ENCODE measurements around the gene TPRA1. TPM values are rescaled to one million over a fixed set of nuclear protein-coding genes. Genes with fewer than 3 reads are reported as not detected.

TPRA1 gene
- total and polyA plus RNA-seq, 7 experiments from 2014 or later: 13.6 to 33.8 (median 24.5) TPM

DNA sequence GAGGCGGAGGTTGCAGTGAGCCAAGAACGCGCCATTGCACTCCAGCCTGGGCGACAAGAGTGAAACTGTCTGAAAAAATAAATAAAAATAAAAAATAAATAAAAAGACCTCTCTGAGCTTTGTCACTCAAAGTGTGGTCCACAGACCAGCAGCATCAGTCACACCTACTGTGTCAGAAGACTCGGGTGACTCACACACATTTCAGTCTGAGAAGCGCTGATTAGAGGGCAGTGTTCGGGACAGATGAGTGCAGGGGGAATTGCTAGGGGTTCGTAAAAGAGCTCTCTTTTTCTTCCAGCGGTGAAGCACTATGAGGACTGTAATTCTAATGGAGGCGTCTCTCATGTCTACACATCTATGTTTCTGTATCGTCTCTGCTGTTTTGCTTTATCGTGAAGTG, 44.1 kb upstream of the TPRA1 start:
- Histone ChIP-seq H3K36me3 (ENCODE audit: control insufficient read depth in 2 of 3, insufficient read depth in 3 of 3, low read length in 3 of 3) (no peaks in the 10 kb centered on the region), H3K9me3 (ENCODE audit: control insufficient read depth in 2 of 3, low read length in 3 of 3) (no peaks in the 10 kb centered on the region), H3K27ac (ENCODE audit: low read depth, low read length) (no peak overlapping the region), H3K4me1 (ENCODE audit: control insufficient read depth in 2 of 2, insufficient read depth in 2 of 2, low read length in 2 of 2) (peaks cover 10 to 17% of the 10 kb centered on the region in 2 donors), H3K27me3 (ENCODE audit: control insufficient read depth in 2 of 2, insufficient read depth in 2 of 2, low read length in 2 of 2) (peaks cover 0 to 3% of the 10 kb centered on the region in 2 donors), H3K4me3 (ENCODE audit: low read length) (no peak overlapping the region)
- CTCF ChIA-PET: interaction anchor here (0.6 kb wide), 1 partner anchor 36 kb away, joined by 3 read pairs; the partner anchor contains the start of gene MCM2
- peaks cover 17 to 28% (median 24%) of the 10 kb centered on the region in 7 donors for H3K4me1 Mint-ChIP-seq
- no peak for DNase-seq
- peaks cover 17 to 34% (median 27%) of the 10 kb centered on the region in 5 donors for H3K27me3 Mint-ChIP-seq
- no peak for ATAC-seq
- H3K27ac Mint-ChIP-seq: no peak overlapping the region
- H3K4me3 Mint-ChIP-seq: no peak overlapping the region
- POLR2A ChIA-PET: no interaction called here
- intact Hi-C loops (cut with micrococcal nuclease): loop anchor here in 1 of 2 donors (5.0 kb wide), 1 partner anchor 57 kb away; no protein-coding TSS in a partner anchor
- no peaks in the 10 kb centered on the region for H3K9me3 Mint-ChIP-seq
- H3K36me3 Mint-ChIP-seq: peaks cover 0 to 7% (median 0%) of the 10 kb centered on the region in 5 donors

DNA sequence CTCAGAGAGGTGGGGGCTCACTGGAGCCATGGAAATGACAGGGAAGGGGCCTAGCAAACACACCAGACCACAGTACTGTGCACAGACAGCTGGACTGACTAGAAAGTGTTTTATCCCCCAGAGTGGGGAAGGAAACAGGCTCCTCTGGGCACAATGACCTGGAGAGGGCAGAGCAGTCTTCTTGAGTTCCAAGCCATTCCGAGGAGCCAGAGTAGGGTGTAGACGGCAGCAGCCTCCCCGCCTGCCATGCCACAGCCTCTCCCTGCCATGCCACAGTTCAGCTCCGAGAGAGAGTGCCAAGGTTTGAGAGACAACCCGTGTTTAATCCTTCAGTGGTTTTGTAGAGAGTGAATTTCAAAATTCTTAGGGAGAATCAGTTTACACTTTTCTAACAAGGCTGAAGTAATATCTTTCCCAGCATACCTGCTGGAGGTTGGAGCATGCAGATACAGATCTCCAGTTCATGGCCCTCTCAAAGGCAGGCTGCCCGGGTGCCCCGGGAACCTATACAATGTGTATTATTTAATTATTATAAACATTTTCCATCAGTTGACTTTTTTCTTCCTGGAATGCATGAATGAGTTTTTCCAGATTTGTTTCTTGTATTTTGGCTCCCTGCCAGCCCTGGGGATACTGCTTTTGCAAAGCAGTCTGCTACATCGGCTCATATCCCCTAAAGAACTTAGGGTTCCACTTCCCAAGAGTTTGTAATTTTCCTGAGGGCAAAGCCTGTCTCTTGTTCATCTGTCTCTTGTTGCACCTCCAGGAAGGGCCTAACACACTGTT, 41.7 kb upstream of the TPRA1 start:
- Mint-ChIP-seq H3K27me3 (peaks cover 17 to 52% (median 32%) of the 10 kb centered on the region in 5 donors), H3K27ac (no peak overlapping the region), H3K9me3 (no peaks in the 10 kb centered on the region), H3K4me1 (peaks cover 15 to 36% (median 26%) of the 10 kb centered on the region in 7 donors), H3K36me3 (peaks cover 0 to 11% (median 0%) of the 10 kb centered on the region in 5 donors), H3K4me3 (no peak overlapping the region)
- H3K9me3 ChIP-seq (ENCODE audit: control insufficient read depth in 2 of 3, low read length in 3 of 3): no peaks in the 10 kb centered on the region
- intact Hi-C loops (cut with micrococcal nuclease): no loop called here
- no peak overlapping the region for H3K27ac ChIP-seq (ENCODE audit: low read depth, low read length)
- no peak for DNase-seq
- CTCF ChIA-PET: interaction anchor here (1.4 kb wide), 1 partner anchor 57 kb away, joined by 5 read pairs; no protein-coding TSS in a partner anchor
- peaks cover 0 to 3% of the 10 kb centered on the region in 2 donors for H3K27me3 ChIP-seq (ENCODE audit: control insufficient read depth in 2 of 2, insufficient read depth in 2 of 2, low read length in 2 of 2)
- H3K4me1 ChIP-seq (ENCODE audit: control insufficient read depth in 2 of 2, insufficient read depth in 2 of 2, low read length in 2 of 2): peaks cover 11% of the 10 kb centered on the region in 2 donors
- no peak for ATAC-seq
- H3K36me3 ChIP-seq (ENCODE audit: control insufficient read depth in 2 of 3, insufficient read depth in 3 of 3, low read length in 3 of 3): no peaks in the 10 kb centered on the region
- POLR2A ChIA-PET: no interaction called here
- H3K4me3 ChIP-seq (ENCODE audit: low read length): no peak overlapping the region

DNA sequence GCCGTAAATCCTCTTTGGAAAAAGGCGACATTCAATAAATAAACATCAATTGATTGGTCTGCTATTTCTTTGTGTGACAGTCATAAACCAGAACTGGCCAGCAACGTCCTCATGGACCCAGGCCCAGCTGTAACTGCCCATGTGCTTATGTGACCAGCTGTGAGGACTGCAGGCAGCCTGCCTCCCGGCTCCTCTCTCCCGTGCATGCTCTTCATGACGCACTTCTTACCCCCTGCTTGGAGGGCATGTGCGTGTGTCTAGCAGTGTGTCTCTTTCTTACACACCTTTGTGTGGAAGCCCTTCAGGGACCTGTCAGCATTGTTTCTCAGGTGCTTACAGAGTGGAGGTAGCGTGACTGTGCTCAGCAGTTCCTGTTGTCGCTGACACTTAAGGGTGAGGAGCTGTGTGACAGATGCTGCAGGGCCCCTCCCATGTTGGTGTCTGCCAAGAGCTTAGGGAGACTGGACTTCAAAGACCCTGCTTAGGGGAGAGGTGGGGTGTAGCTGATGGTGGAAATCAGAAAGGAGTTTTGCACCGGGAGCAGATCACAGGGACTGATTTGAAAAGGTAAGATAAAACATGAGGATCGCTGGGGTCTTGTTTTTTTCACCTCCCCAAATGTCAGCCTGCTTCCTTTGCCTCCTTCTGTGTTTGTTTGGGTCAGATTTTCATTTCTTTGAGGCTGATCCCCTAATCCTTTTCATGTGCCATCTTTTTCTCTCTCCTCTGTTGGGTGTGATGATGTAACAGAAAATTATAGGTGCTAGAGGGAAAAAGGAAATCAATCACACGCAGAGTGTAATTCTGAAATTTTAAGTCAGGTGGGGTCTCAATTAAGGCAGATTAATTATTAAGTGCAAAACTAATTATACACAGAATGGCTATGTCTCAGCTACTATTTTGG, 40.5 kb upstream of the TPRA1 start:
- Mint-ChIP-seq H3K27me3 (peaks cover 17 to 61% (median 32%) of the 10 kb centered on the region in 5 donors), H3K36me3 (peaks cover 0 to 11% (median 0%) of the 10 kb centered on the region in 5 donors), H3K27ac (peak overlapping the region in 1 of 9 donors; percentile 53), H3K4me1 (peaks cover 12 to 37% (median 27%) of the 10 kb centered on the region in 7 donors), H3K4me3 (peak overlapping the region; percentile 9 to 99 (median 54)), H3K9me3 (no peaks in the 10 kb centered on the region)
- no peak overlapping the region for H3K27ac ChIP-seq (ENCODE audit: low read depth, low read length)
- H3K9me3 ChIP-seq (ENCODE audit: control insufficient read depth in 2 of 3, low read length in 3 of 3): no peaks in the 10 kb centered on the region
- ChIA-PET CTCF (interaction anchor here (1.4 kb wide), 1 partner anchor 56 kb away, joined by 5 read pairs; no protein-coding TSS in a partner anchor), POLR2A (interaction anchor here (0.7 to 0.9 kb wide), 2 partner anchors 41 to 148 kb away, joined by 3 read pairs; no protein-coding TSS in a partner anchor)
- DNase-seq (no peak), ATAC-seq (no peak)
- intact Hi-C loops (cut with micrococcal nuclease): loop anchor here in 1 of 2 donors (2.0 kb wide), 1 partner anchor 42 kb away; the partner anchor contains the start of gene ABTB1
- H3K36me3 ChIP-seq (ENCODE audit: control insufficient read depth in 2 of 3, insufficient read depth in 3 of 3, low read length in 3 of 3): no peaks in the 10 kb centered on the region
- H3K4me3 ChIP-seq (ENCODE audit: low read length): no peak overlapping the region
- H3K27me3 ChIP-seq (ENCODE audit: control insufficient read depth in 2 of 2, insufficient read depth in 2 of 2, low read length in 2 of 2): peaks cover 0 to 3% of the 10 kb centered on the region in 2 donors
- peaks cover 10 to 15% of the 10 kb centered on the region in 2 donors for H3K4me1 ChIP-seq (ENCODE audit: control insufficient read depth in 2 of 2, insufficient read depth in 2 of 2, low read length in 2 of 2)

DNA sequence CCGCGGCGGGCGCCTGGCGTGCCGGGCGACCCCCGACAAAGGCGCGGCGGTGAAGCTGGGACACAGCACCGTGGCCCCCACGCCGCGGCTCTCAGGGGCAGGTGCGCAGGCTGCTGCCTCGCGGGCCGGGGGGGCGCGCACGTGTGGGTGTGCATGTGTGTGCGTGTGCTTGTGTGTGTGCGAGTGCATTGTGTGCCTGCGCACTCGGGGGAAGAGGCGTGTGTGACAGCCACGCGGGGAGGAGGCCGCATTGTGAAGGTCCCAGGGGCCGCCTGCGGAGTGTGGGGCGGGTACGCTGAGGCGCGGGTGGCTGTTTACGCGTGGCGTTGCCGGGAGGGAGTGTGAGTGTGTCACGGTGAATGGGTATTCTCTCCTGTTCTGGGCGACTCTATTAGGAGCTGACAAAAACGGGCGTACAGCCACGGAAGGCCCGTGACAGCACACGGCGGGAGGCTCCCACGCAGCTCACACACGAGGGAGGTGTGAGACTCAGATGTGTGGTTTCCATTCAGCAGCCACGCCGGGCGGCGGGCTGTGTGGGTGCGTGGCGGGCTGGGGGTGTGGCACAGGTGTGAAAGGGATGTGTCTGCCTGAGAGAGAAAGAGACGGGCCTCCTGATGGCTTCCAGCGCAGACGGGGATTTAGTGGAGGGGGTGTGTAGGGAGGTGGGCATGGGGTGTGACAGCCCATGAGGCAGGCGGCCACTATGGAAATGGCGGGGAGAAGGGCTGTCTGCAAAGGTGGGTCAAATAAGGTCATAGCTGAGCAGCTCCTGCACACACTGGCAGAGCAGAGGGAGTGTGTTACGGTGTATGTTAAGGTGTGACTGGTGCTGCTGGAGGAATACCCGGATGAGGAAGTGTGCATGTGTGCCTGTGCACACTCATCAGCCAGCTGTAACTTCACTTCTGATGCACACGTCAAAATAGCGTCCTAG, 39.2 kb upstream of the TPRA1 start:
- Histone ChIP-seq H3K4me1 (ENCODE audit: control insufficient read depth in 2 of 2, insufficient read depth in 2 of 2, low read length in 2 of 2) (peaks cover 10 to 15% of the 10 kb centered on the region in 2 donors), H3K36me3 (ENCODE audit: control insufficient read depth in 2 of 3, insufficient read depth in 3 of 3, low read length in 3 of 3) (no peaks in the 10 kb centered on the region), H3K27ac (ENCODE audit: low read depth, low read length) (no peak overlapping the region), H3K9me3 (ENCODE audit: control insufficient read depth in 2 of 3, low read length in 3 of 3) (no peaks in the 10 kb centered on the region), H3K27me3 (ENCODE audit: control insufficient read depth in 2 of 2, insufficient read depth in 2 of 2, low read length in 2 of 2) (peaks cover 0 to 3% of the 10 kb centered on the region in 2 donors), H3K4me3 (ENCODE audit: low read length) (peak overlapping the region; percentile 62)
- Mint-ChIP-seq H3K4me1 (peaks cover 11 to 37% (median 27%) of the 10 kb centered on the region in 7 donors), H3K4me3 (peak overlapping the region; percentile 85 to 99 (median 89)), H3K27ac (peak overlapping the region; percentile 36 to 86 (median 66)), H3K9me3 (no peaks in the 10 kb centered on the region), H3K36me3 (peaks cover 0 to 11% (median 0%) of the 10 kb centered on the region in 5 donors), H3K27me3 (peaks cover 12 to 63% (median 32%) of the 10 kb centered on the region in 5 donors)
- ChIA-PET POLR2A (interaction anchor here (2.3 kb wide), 1 partner anchor 31 kb away, joined by 16 read pairs; the partner anchor contains the start of gene MCM2), CTCF (interaction anchor here (1.3 kb wide), 1 partner anchor 55 kb away, joined by 3 read pairs; no protein-coding TSS in a partner anchor)
- intact Hi-C loops (cut with micrococcal nuclease): loop anchor here (1.0 to 2.0 kb wide), 5 partner anchors 8 to 43 kb away; partner anchors contain the start of genes ABTB1 (in 2 of the 2), MCM2 (in 2 of the 2) and TPRA1 (in 1 of the 2)
- peak; percentile 25 to 51 (median 38) for DNase-seq
- peak; percentile 60 for ATAC-seq

DNA sequence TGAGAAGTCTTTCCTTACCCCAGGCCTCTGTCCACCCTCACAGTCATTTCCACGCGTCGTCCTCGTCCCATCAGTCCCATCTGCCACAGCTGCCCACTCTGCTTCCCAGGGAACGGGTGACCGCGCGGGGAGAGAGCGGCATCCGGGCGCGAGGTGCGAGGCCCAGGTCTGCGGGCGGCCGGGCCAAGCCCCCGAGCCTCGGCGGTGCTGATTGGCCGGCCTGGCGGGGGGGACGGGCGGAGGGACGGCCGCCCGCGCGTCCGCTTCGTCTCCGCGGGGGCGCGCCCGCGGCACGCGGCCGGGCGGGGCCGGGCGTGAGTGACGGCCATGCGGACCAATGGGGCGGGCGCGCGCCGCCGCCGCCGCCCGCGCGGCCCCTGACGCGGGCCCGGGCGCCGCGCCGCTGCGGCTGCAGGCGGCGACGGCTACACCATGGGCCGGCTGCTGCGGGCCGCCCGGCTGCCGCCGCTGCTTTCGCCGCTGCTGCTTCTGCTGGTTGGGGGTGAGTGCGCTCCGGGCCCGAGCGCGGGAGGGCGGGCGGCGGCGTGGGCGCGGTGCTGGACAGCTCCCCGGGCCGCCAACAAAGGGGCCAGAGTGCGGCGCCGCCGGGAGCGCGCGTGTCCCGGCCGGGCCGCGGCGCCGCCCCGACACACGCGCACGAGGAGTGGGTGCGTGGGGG, 38.4 kb upstream of the TPRA1 start, which contains the start of gene PODXL2:
PODXL2 (plus strand) TSS at position 398 of the 679 bp plus-strand sequence; CDS start at position 433, 35 bp downstream.
- Mint-ChIP-seq H3K4me1 (peaks cover 11 to 37% (median 27%) of the 10 kb centered on the region in 7 donors), H3K4me3 (peak within 1 kb of the TSS; percentile 86 to 99 (median 90)), H3K27ac (peak within 1 kb of the TSS; percentile 36 to 86 (median 72)), H3K27me3 (peaks cover 12 to 63% (median 32%) of the 10 kb centered on the region in 5 donors), H3K9me3 (no peaks in the 10 kb centered on the region), H3K36me3 (peaks cover 0 to 11% (median 0%) of the 10 kb centered on the region in 5 donors)
- H3K27me3 ChIP-seq (ENCODE audit: control insufficient read depth in 2 of 2, insufficient read depth in 2 of 2, low read length in 2 of 2): peaks cover 0 to 3% of the 10 kb centered on the region in 2 donors
- peak in 8 of 9 donors; percentile 8 to 64 (median 27) for DNase-seq
- H3K9me3 ChIP-seq (ENCODE audit: control insufficient read depth in 2 of 3, low read length in 3 of 3): no peaks in the 10 kb centered on the region
- H3K4me3 ChIP-seq (ENCODE audit: low read length): peak within 1 kb of the TSS; percentile 62
- POLR2A ChIA-PET: interaction anchor here (2.3 kb wide), 1 partner anchor 30 kb away, joined by 16 read pairs; the partner anchor contains the start of gene MCM2
- intact Hi-C loops (cut with micrococcal nuclease): loop anchor here (1.0 to 2.0 kb wide), 5 partner anchors 8 to 44 kb away; partner anchors contain the start of genes MCM2 (in 2 of the 2), ABTB1 (in 1 of the 2) and TPRA1 (in 1 of the 2)
- peaks cover 10 to 15% of the 10 kb centered on the region in 2 donors for H3K4me1 ChIP-seq (ENCODE audit: control insufficient read depth in 2 of 2, insufficient read depth in 2 of 2, low read length in 2 of 2)
- peak; percentile 63 for ATAC-seq
- H3K36me3 ChIP-seq (ENCODE audit: control insufficient read depth in 2 of 3, insufficient read depth in 3 of 3, low read length in 3 of 3): no peaks in the 10 kb centered on the region
- CTCF ChIA-PET: interaction anchor here (1.3 kb wide), 1 partner anchor 54 kb away, joined by 3 read pairs; no protein-coding TSS in a partner anchor
- H3K27ac ChIP-seq (ENCODE audit: low read depth, low read length): no peak within 1 kb of the TSS

All from naive thymus-derived CD4-positive, alpha-beta T cell (primary cell).